RWPE1 (cell line): ENCODE results near the gene RIMBP2.
"Not testable (repeated sequence)": the region's sequence is repeated elsewhere in the genome, so short reads cannot be mapped to it uniquely, and the experiment has no call there.

ENCODE experiments used
- CTCF ChIA-PET: fragments of 350-600 bp; sonication (Branson Sonifier 250); formaldehyde crosslinking; extraction: SDS; loops from one replicate; lab custom pipeline; 2021; lab: Yijun Ruan, JAX
- POLR2A ChIA-PET: fragments of 400-600 bp; formaldehyde crosslinking; extraction: SDS; loops from one replicate; lab custom pipeline; 2020; ENCODE audit warnings: antibody characterized with exemption; ENCODE audit not compliant: low non-redundant PET; lab: Yijun Ruan, JAX
- DNase-seq: peaks from one replicate; pipeline ENCODE4 v3.0.0; 2012; ENCODE audit warnings: low spot score
- H3K27ac ChIP-seq: fragments of 450-650 bp; 2 replicates; pipeline ENCODE4 v1.5.1; 2017
- CTCF ChIP-seq: fragments of 450-650 bp; conservative IDR thresholded peaks from 2 replicates; pipeline ENCODE4 v1.5.1; 2017; ENCODE audit warnings: low read depth, mild to moderate bottlenecking

Gene RIMBP2

GRCh38 chr12:130761537-130762318, 45.6 kb upstream of the RIMBP2 start:
- peak; percentile 77 for DNase-seq
- ChIA-PET CTCF (interaction anchor here (0.6 to 0.8 kb wide), 5 partner anchors 76 to 1037 kb away, joined by 3 to 4 read pairs (median 3); no protein-coding TSS in a partner anchor), POLR2A (no interaction called here)
- H3K27ac ChIP-seq, result no peak overlapping the region
- peak; percentile 33; the same call in 1 of the 2 replicates for TF ChIP-seq CTCF

- no peak for TF ChIP-seq CTCF
- CTCF ChIA-PET, result interaction anchor here (0.5 to 0.6 kb wide), 2 partner anchors 13 to 1075 kb away, joined by 3 to 4 read pairs; no protein-coding TSS in a partner anchor
- POLR2A ChIA-PET, result no interaction called here
- no peak for DNase-seq
- no peak overlapping the region for H3K27ac ChIP-seq
Observed at GRCh38 chr12:130754234-130754901, 38.3 kb upstream of the RIMBP2 start.

GRCh38 chr12:130752692-130753230, 36.7 kb upstream of the RIMBP2 start:
- CTCF ChIA-PET, result interaction anchor here (0.7 kb wide), 1 partner anchor 60 kb away, joined by 4 read pairs; no protein-coding TSS in a partner anchor
- H3K27ac ChIP-seq, result no peak overlapping the region
- no peak for DNase-seq
- POLR2A ChIA-PET, result no interaction called here
- no peak for TF ChIP-seq CTCF

GRCh38 chr12:130752037-130752436, 35.9 kb upstream of the RIMBP2 start:
- POLR2A ChIA-PET, H3K27ac ChIP-seq, DNase-seq, CTCF ChIA-PET: not testable (repeated sequence)

- H3K27ac ChIP-seq, result no peak overlapping the region
- no peak for TF ChIP-seq CTCF
- ChIA-PET POLR2A (no interaction called here), CTCF (interaction anchor here (0.6 to 2.0 kb wide), 21 partner anchors 8 to 946 kb away, joined by 3 to 12 read pairs (median 4); no protein-coding TSS in a partner anchor)
- no peak for DNase-seq
Observed at GRCh38 chr12:130748786-130749185, 32.7 kb upstream of the RIMBP2 start.

GRCh38 chr12:130747867-130748740, 32.0 kb upstream of the RIMBP2 start:
- CTCF ChIA-PET, result interaction anchor here (0.6 to 2.0 kb wide), 29 partner anchors 8 to 946 kb away, joined by 3 to 12 read pairs (median 4); no protein-coding TSS in a partner anchor
- no peak overlapping the region for H3K27ac ChIP-seq
- TF ChIP-seq CTCF, result peak; percentile 85
- POLR2A ChIA-PET, result no interaction called here
- DNase-seq, result peak; percentile 64
